ENCODE data around the gene DISP3. TPM values are rescaled to one million over a fixed set of nuclear protein-coding genes. Genes with fewer than 3 reads are reported as not detected.

Gene DISP3
- total and polyA plus RNA-seq, 9 of the 15 experiments (the other 6 are each of a cell fraction or from before 2014, with no cell fraction given) = 0.03 to 0.19 (median 0.15) TPM; not detected in 5

DNA sequence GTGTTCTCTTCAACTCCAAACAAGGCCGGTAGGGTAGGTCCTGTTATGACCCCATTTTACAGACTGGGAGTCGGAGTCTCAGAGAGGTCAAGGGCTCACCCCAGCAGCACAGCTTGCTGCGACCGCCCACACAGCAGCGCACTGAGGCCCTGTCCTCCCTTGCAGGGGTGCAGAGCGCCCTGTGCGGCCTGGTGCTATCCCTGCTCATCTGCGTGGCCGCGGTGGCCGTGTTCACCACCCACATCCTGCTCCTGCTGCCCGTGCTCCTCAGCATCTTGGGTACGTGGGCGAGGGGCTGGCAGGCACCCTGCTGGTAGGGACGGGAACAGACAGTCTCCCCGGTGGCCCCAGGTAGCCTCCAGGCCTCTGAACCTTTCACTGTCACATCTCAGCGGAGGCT lies 55.9 kb downstream of the DISP3 start:
- WGBS (ENCODE audit: insufficient coverage, low coverage, missing lambda C conversion rate) = under 1% methylated on average over 16 of the region's 17 CpGs
- ATAC-seq (peak; percentile 18), DNase-seq (ENCODE audit: extremely low read depth in 1 of 4, low spot score in 3 of 4) (no peak), FAIRE-seq (no peak)
- POLR2A ChIA-PET = no interaction called here
- Histone ChIP-seq H3K27ac (ENCODE audit: extremely low read depth, low read depth, low read length) (no peak overlapping the region), H2AFZ (ENCODE audit: low read depth, low read length) (no peak overlapping the region), H3K79me2 (ENCODE audit: control insufficient read depth, insufficient read depth, low read length) (no peaks in the 10 kb centered on the region), H3K9me1 (ENCODE audit: control insufficient read depth, insufficient read depth, low read length) (no peaks in the 10 kb centered on the region), H3K4me1 (replicated peaks in 1 of 2; ENCODE audit: control insufficient read depth in 2 of 2, insufficient read depth in 2 of 2, low read length in 2 of 2) (peaks cover 0 to 24% of the 10 kb centered on the region in 2 experiments; a peak in 2 of 5 replicates), H3K9ac (ENCODE audit: insufficient read depth in 1 of 2, low read depth in 2 of 2, low read length in 2 of 2) (no peak overlapping the region), H3K9me3 (replicated peaks; ENCODE audit: control insufficient read depth, insufficient read depth, low read depth, low read length) (no peaks in the 10 kb centered on the region), H3K27me3 (ENCODE audit: control insufficient read depth in 2 of 2, insufficient read depth in 2 of 2, low read length in 2 of 2) (peaks cover 22 to 88% of the 10 kb centered on the region in 2 experiments; a peak in 4 of 5 replicates), H3K4me2 (ENCODE audit: insufficient read depth, low read length) (no peak overlapping the region), H3K36me3 (ENCODE audit: control insufficient read depth, insufficient read depth, low read length) (no peaks in the 10 kb centered on the region), H4K20me1 (replicated peaks; ENCODE audit: control insufficient read depth, insufficient read depth, low read length) (peaks cover 34% of the 10 kb centered on the region), H3K4me3 (no peak overlapping the region)
- in situ Hi-C loops (cut with MboI) (no loop called here), intact Hi-C loops (cut with micrococcal nuclease) (no loop called here)
- TF ChIP-seq EGR1 (conservative IDR thresholded peaks at IDR 0.05) (peak; percentile 64), BDP1 (IDR thresholded peaks at IDR 0.05; ENCODE audit: insufficient read depth, insufficient read length) (no peak), CTCF (IDR thresholded peaks at IDR 0.05 in 2 of 3, conservative IDR thresholded peaks at IDR 0.05 in 1 of 3; ENCODE audit: insufficient read depth in 2 of 3, low read depth in 1 of 3, low read length in 3 of 3) (0 out of 6 replicates have a peak, but pooled peaks of 1 of the 3 experiments have one; percentile 16), ESRRA (IDR thresholded peaks at IDR 0.05; ENCODE audit: borderline replicate concordance, low read depth) (peak; percentile 30; the same call in 1 of the 2 replicates), TBL1XR1 (IDR thresholded peaks at IDR 0.05; ENCODE audit: low read length in 2 of 2) (no peak), BACH1 (tag; IDR thresholded peaks at IDR 0.05) (no peak), ZNF165 (CRISPR knock-in tag; IDR thresholded peaks at IDR 0.05; ENCODE audit: borderline replicate concordance) (no peak), BRCA1 (IDR thresholded peaks at IDR 0.05) (no peak), BRCA1 (CRISPR knock-in tag; IDR thresholded peaks at IDR 0.05) (no peak), ZFP36 (IDR thresholded peaks at IDR 0.05; ENCODE audit: low read depth, low read length, partially characterized antibody) (peak; percentile 8)
- no TSS peak for BruUV-seq (replicated peaks)
- CTCF ChIA-PET (ENCODE audit: low intra/inter-chr PET ratio) = no interaction called here
